ENCODE data around the gene THUMPD3.
A peak's percentile ranks its signal among the peaks of the same experiment; 100 is the strongest.

Gene THUMPD3

DNA sequence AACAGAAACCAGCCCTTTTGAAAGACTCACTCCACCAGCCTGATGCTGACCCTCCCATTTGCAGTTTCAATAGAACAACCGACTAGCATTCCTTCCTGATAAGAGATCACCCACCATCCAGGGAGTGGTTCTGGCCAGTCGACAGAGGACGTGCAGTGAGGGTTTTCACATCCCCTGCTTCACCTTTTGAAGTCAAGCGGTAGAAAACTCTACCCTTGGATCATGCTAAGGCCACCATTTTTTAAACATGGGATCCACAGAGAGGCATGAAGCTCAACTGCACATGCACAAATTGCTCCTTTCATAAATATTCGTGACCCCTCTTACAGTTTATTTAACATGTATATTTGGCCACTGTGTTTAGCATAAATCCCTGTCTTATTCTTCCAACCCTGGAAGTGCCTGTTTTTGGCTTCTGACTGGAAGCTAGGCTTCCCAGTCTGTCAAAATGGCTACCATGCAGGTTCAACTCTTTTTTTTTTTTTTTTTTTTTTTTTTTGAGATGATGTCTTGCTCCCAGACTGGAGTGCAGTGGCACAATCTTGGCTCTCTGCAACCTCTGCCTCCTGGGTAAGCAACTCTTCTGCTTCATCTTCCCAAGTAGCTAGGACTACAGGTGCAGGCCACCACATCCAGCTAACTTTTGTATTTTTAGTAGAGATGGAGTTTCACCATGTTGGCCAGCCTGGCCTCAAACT lies 1.0 kb upstream of the THUMPD3 start:
- Histone ChIP-seq H3K36me3 (ENCODE audit: insufficient read depth, low read length) (peaks cover 24% of the 10 kb centered on the region), H3K9me3 (ENCODE audit: insufficient read depth, low read depth, low read length) (no peaks in the 10 kb centered on the region), H3K27me3 (ENCODE audit: insufficient read depth, low read length) (no peaks in the 10 kb centered on the region; the same call in 1 of the 2 replicates), H3K9ac (ENCODE audit: low read depth, low read length) (no peak overlapping the region), H3K4me3 (ENCODE audit: low read length) (peak overlapping the region; percentile 75; the same call in 1 of the 2 replicates), H3K27ac (ENCODE audit: low read depth, low read length) (no peak overlapping the region), H3K4me1 (ENCODE audit: insufficient read depth, low read length) (peaks cover 5% of the 10 kb centered on the region; the same call in 1 of the 2 replicates)
- 90% methylated on average over 5 of the region's 5 CpGs for WGBS

DNA sequence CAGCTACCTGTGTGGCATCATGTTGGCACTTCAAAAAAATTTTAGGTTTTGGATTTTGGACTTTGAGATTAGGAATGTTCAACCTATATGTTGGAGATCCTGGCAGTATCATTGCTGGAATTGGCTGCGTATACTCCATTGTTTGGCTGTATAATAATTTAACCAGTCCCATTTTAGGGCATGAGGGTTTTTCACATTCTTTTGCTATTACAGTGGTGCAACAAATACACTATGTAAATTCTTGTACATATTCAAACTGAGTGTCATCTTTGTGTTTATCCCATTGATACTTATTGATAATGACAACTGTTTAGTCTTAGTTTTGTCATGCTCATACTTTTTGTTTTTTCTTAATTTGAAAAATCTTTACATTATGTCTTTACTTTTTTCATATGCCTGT lies 6.7 kb downstream of the THUMPD3 start:
- Histone ChIP-seq H3K27me3 (ENCODE audit: insufficient read depth, low read length) (no peaks in the 10 kb centered on the region), H3K9ac (ENCODE audit: low read depth, low read length) (no peak overlapping the region), H3K4me1 (ENCODE audit: insufficient read depth, low read length) (no peaks in the 10 kb centered on the region), H3K4me3 (ENCODE audit: low read length) (no peak overlapping the region), H3K27ac (ENCODE audit: low read depth, low read length) (no peak overlapping the region), H3K36me3 (ENCODE audit: insufficient read depth, low read length) (peaks cover 96% of the 10 kb centered on the region), H3K9me3 (ENCODE audit: insufficient read depth, low read depth, low read length) (no peaks in the 10 kb centered on the region)
- 100% methylated on average over 1 of the region's 1 CpG for WGBS

DNA sequence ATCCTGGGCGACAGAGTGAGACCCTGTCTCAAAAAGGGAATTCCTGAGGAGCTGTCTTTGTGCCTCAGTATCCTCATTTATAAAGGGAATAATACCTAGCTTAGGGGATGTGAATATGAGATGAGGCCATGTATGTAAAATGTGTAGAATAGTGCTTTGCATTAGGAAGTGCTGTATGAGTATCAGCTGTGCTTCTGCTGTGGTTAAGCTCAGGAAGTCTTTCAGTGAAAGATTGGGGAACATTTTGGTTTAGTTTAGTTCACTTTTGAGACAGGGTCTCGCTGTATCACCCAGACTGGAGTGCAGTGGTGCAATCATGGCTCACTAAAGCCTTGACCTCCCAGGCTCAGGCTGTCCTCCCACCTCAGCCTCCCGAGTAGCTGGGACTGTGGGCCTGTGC lies 10.6 kb downstream of the THUMPD3 start:
- Histone ChIP-seq H3K9me3 (ENCODE audit: insufficient read depth, low read depth, low read length) (no peaks in the 10 kb centered on the region), H3K27me3 (ENCODE audit: insufficient read depth, low read length) (no peaks in the 10 kb centered on the region), H3K4me3 (ENCODE audit: low read length) (no peak overlapping the region), H3K9ac (ENCODE audit: low read depth, low read length) (no peak overlapping the region), H3K27ac (ENCODE audit: low read depth, low read length) (no peak overlapping the region), H3K4me1 (ENCODE audit: insufficient read depth, low read length) (no peaks in the 10 kb centered on the region), H3K36me3 (ENCODE audit: insufficient read depth, low read length) (peaks cover 100% of the 10 kb centered on the region)
- WGBS, result 92% methylated on average over 3 of the region's 3 CpGs

DNA sequence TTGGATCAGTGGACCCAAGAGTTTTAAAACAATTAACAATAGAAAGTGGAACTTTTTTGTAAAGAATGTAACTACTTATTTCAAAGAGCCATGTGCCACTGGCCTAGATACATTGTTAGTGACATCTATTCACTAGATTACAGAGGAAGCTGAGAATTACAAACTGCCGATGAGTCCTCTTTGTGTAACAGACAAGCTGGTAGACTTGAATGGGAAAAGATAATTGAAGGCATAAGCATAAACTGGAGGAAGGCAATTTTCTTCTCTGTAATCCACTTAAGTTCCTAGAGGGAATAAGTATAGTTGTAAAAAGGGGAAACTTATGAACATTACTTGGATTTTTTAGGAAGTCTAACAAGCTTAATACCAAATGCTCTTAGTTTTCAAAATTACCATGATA lies 15.1 kb downstream of the THUMPD3 start:
- WGBS, result 86% methylated on average over 1 of the region's 1 CpG
- Histone ChIP-seq H3K27ac (ENCODE audit: low read depth, low read length) (no peak overlapping the region), H3K4me3 (ENCODE audit: low read length) (no peak overlapping the region), H3K9me3 (ENCODE audit: insufficient read depth, low read depth, low read length) (no peaks in the 10 kb centered on the region), H3K36me3 (ENCODE audit: insufficient read depth, low read length) (peaks cover 96% of the 10 kb centered on the region), H3K9ac (ENCODE audit: low read depth, low read length) (no peak overlapping the region), H3K27me3 (ENCODE audit: insufficient read depth, low read length) (no peaks in the 10 kb centered on the region), H3K4me1 (ENCODE audit: insufficient read depth, low read length) (no peaks in the 10 kb centered on the region)

DNA sequence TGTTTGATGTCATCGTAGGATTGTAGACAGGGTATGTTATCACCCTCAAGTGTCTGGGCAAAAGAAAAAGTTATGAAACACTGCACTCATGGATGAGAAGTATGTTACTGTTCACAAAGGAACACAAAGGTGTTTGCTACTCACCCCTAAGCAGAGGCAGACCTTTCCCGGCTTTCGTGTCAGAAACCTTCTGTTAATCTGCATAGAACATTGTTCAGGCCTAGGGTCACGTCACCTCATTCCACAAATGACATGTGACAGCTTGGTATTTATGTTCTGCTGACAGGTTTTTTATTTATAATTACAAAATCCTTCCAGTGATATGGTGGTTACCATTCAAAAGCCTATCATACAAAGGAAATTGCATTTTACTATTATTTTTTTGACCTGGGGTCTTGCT lies 16.5 kb downstream of the THUMPD3 start:
- H3K36me3 ChIP-seq (ENCODE audit: insufficient read depth, low read length), result peaks cover 96% of the 10 kb centered on the region
- no peaks in the 10 kb centered on the region for H3K4me1 ChIP-seq (ENCODE audit: insufficient read depth, low read length)
- H3K9ac ChIP-seq (ENCODE audit: low read depth, low read length), result no peak overlapping the region
- H3K4me3 ChIP-seq (ENCODE audit: low read length), result no peak overlapping the region
- H3K9me3 ChIP-seq (ENCODE audit: insufficient read depth, low read depth, low read length), result no peaks in the 10 kb centered on the region
- H3K27me3 ChIP-seq (ENCODE audit: insufficient read depth, low read length), result no peaks in the 10 kb centered on the region
- 76% methylated on average over 3 of the region's 4 CpGs for WGBS
- H3K27ac ChIP-seq (ENCODE audit: low read depth, low read length), result no peak overlapping the region

DNA sequence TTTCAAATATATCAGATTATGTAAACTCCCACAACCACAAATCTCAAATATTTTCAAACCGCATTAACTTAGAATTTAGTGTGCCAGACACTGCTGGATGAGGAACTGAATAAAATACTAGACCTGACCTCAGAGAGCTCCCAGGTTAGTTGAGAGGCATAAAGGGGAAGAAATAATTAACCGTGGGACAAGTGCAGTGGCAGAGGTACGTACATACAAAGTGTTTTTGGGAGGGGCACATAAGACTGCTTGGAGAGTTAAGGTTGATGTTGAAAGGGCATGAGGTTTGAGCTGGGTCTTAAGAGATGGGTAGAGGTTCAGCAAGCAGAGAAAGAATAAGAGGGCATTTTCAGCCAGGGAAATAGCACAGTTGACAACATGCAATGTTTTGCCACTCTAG lies 17.2 kb downstream of the THUMPD3 start:
- Histone ChIP-seq H3K36me3 (ENCODE audit: insufficient read depth, low read length) (peaks cover 96% of the 10 kb centered on the region), H3K4me1 (ENCODE audit: insufficient read depth, low read length) (no peaks in the 10 kb centered on the region), H3K27ac (ENCODE audit: low read depth, low read length) (no peak overlapping the region), H3K9ac (ENCODE audit: low read depth, low read length) (no peak overlapping the region), H3K9me3 (ENCODE audit: insufficient read depth, low read depth, low read length) (no peaks in the 10 kb centered on the region), H3K4me3 (ENCODE audit: low read length) (no peak overlapping the region), H3K27me3 (ENCODE audit: insufficient read depth, low read length) (no peaks in the 10 kb centered on the region)
- 94% methylated on average over 3 of the region's 3 CpGs for WGBS

DNA sequence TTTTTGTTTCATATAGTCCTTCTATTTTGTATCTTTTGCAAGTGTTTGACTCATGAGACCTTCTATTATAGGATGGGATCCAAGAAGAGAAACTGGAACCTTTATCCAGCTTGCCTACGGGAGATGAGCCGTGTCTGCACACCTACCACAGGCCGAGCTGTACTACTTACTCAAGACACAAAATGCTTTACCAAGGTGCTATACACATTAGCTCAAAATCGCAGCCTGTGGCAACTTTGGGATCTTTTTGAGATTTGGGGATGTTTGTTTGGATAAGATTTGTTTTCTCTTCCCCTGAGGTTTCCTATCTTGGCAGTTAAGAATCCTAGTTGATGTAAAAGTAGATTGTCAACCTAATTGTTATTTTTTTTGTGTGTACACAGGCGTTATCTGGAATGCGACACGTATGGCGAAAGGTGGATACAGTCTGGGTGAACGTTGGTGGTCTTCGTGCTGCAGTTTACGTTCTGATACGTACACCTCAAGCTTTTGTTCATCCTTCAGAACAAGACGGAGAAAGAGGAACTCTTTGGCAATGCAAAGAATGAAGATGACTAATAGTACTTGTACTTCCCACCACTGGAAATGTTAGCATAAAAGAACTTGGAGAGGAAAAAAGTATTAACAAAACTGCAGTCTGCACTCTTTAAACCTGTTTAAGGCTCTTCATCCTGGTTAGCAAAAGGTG lies 21.4 kb downstream of the THUMPD3 start:
- H3K4me1 ChIP-seq (ENCODE audit: insufficient read depth, low read length), result no peaks in the 10 kb centered on the region
- H3K36me3 ChIP-seq (ENCODE audit: insufficient read depth, low read length), result peaks cover 96% of the 10 kb centered on the region
- no peak overlapping the region for H3K27ac ChIP-seq (ENCODE audit: low read depth, low read length)
- H3K9me3 ChIP-seq (ENCODE audit: insufficient read depth, low read depth, low read length), result no peaks in the 10 kb centered on the region
- H3K27me3 ChIP-seq (ENCODE audit: insufficient read depth, low read length), result no peaks in the 10 kb centered on the region
- 93% methylated on average over 13 of the region's 13 CpGs for WGBS
- no peak overlapping the region for H3K4me3 ChIP-seq (ENCODE audit: low read length)
- no peak overlapping the region for H3K9ac ChIP-seq (ENCODE audit: low read depth, low read length)

DNA sequence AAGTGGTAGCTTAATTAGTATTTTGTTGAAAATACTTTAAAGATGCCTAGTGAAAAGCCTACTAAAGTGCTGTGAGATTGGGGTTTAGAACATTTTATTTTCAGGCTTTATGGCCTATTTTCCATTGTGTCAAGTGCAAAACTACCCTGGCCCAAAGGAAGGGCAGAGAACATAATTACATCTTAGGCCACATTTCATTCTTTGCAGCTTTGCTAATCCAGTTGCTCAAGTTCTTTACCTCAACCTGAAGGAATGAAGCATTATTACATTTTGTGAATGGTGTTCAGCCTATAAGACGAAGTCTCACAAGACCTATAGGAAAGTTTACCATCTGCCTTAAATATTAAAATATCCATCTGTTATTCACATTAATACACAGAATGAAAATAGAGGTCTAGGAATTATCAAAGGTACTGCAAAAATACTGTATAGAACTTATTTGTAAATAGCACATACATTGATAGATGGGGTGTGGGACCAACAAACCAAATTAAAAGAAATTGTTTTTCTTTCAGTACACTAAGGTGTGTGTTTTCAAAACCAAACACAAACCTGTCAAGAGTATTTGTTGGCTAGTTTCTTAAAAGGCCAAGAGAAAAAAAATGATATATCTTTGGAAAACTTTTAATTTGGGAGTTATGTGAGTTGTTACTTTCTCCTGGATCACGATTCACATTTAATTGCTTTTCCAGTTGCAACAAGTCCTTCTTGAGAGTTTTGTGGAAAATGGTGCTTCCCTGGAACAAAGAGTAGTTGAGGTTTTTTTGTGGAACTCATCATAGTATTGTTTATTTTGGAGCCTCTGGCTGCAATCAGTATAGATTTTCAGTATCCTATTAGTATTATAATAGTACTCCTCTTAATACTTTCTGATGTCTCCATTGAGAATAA lies 22.6 kb downstream of the THUMPD3 start:
- 98% methylated on average over 1 of the region's 2 CpGs for WGBS
- Histone ChIP-seq H3K27ac (ENCODE audit: low read depth, low read length) (no peak overlapping the region), H3K27me3 (ENCODE audit: insufficient read depth, low read length) (no peaks in the 10 kb centered on the region), H3K36me3 (ENCODE audit: insufficient read depth, low read length) (peaks cover 96% of the 10 kb centered on the region), H3K9me3 (ENCODE audit: insufficient read depth, low read depth, low read length) (no peaks in the 10 kb centered on the region), H3K4me1 (ENCODE audit: insufficient read depth, low read length) (no peaks in the 10 kb centered on the region), H3K9ac (ENCODE audit: low read depth, low read length) (no peak overlapping the region), H3K4me3 (ENCODE audit: low read length) (no peak overlapping the region)

DNA sequence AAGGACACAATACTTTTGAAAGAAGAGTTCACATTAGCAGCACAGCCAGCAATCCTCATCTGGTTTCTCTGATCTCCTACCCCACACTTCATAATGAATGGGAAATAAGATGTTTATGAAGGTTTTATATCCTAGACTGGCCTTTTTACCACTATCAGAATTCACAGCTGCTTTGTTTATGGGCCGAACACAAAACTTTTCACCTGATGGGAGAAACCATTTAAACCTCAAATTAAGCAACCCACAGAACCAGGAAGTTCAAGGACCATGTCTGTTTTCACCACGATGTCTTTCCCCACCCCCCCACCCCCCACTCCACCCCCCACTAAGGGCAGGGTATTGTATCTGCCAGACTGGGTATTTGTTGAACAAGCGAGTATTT lies 23.2 kb downstream of the THUMPD3 start:
- WGBS, result 100% methylated on average over 1 of the region's 3 CpGs
- Histone ChIP-seq H3K27me3 (ENCODE audit: insufficient read depth, low read length) (no peaks in the 10 kb centered on the region), H3K36me3 (ENCODE audit: insufficient read depth, low read length) (peaks cover 96% of the 10 kb centered on the region), H3K9ac (ENCODE audit: low read depth, low read length) (no peak overlapping the region), H3K9me3 (ENCODE audit: insufficient read depth, low read depth, low read length) (no peaks in the 10 kb centered on the region), H3K27ac (ENCODE audit: low read depth, low read length) (no peak overlapping the region), H3K4me1 (ENCODE audit: insufficient read depth, low read length) (no peaks in the 10 kb centered on the region), H3K4me3 (ENCODE audit: low read length) (no peak overlapping the region)

DNA sequence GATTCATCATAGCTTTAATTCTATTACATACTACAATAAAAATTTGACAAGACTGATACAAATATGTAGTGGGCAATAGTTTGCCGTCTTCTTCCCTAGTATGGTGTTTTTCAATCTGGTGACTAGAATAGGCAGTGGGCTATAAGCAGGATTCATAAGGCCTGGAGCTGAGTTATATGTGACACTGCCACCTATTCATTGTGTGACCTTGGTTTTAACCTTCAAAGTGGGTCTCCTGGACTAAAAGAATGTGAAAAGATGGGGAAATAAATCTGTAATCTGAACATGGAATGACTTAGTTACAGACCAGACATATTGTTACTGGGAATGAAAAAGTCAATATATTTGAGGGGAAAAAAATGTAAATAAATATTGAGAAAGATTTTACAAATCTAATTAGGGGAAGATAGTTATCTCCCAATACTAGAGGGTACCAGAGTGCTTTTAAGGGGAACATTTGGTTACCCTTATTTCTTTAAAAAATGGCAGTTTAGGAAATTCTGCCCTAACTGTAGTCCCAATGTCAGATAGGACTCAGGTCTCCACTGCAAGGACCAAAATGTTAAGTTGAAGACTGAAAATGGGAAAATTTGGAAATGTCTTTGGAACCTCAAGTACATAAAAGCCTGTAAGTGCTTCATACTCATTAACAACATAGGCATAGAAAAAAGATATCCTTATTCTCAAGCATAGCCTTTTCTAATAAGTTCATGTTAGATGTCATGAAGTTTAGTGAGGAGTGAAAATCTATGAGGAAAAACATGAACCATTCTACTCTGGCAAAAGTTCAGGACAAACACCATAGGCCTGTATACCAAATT lies 23.9 kb downstream of the THUMPD3 start:
- H3K36me3 ChIP-seq (ENCODE audit: insufficient read depth, low read length), result peaks cover 97% of the 10 kb centered on the region

More for the DNA sequence above, 23.9 kb downstream of the THUMPD3 start:
- H3K27ac ChIP-seq (ENCODE audit: low read depth, low read length), result peak overlapping the region; percentile 14; the same call in 1 of the 2 replicates
- no peak overlapping the region for H3K9ac ChIP-seq (ENCODE audit: low read depth, low read length)
- H3K4me3 ChIP-seq (ENCODE audit: low read length), result no peak overlapping the region
- H3K9me3 ChIP-seq (ENCODE audit: insufficient read depth, low read depth, low read length), result no peaks in the 10 kb centered on the region
- H3K4me1 ChIP-seq (ENCODE audit: insufficient read depth, low read length), result no peaks in the 10 kb centered on the region
- no peaks in the 10 kb centered on the region for H3K27me3 ChIP-seq (ENCODE audit: insufficient read depth, low read length)
- 68% methylated on average over 1 of the region's 1 CpG for whole genome bisulfite sequencing

Data from HUES64 (cell line).